Measurements from ENCODE around the gene ZMYND15.
"Not testable (repeated sequence)": the region's sequence is repeated elsewhere in the genome, so short reads cannot be mapped to it uniquely, and the experiment has no call there.

Gene ZMYND15

GRCh38 chr17:4739122-4740024 is at the start of gene ZMYND15, which contains the start of gene CXCL16:
ZMYND15 (plus strand) TSS chr17:4739833; CDS start chr17:4740549, 716 bp downstream.
CXCL16 (minus strand) TSS chr17:4739928; CDS start chr17:4739339, 589 bp downstream.
- DNase-seq (ENCODE audit: low read depth in 2 of 2) = peak in 1 of 2 donors; percentile 28

GRCh38 chr17:4689872-4690271 is 49.8 kb upstream of the ZMYND15 start:
- DNase-seq (ENCODE audit: low read depth in 2 of 2) = not testable (repeated sequence)

- DNase-seq (ENCODE audit: low read depth in 2 of 2) = no peak
These were observed 48.9 kb upstream of the ZMYND15 start for GRCh38 chr17:4690745-4691144.

GRCh38 chr17:4691686-4692085 is 47.9 kb upstream of the ZMYND15 start:
- no peak for DNase-seq (ENCODE audit: low read depth in 2 of 2)

- no peak for DNase-seq (ENCODE audit: low read depth in 2 of 2)
These were observed 46.2 kb upstream of the ZMYND15 start for GRCh38 chr17:4693416-4693815.

GRCh38 chr17:4696437-4696805 is 43.2 kb upstream of the ZMYND15 start:
- DNase-seq (ENCODE audit: low read depth in 2 of 2) = no peak

- DNase-seq (ENCODE audit: low read depth in 2 of 2) = not testable (repeated sequence)
These were observed 40.1 kb upstream of the ZMYND15 start for GRCh38 chr17:4699401-4700056.

- DNase-seq (ENCODE audit: low read depth in 2 of 2) = no peak
These were observed 38.5 kb upstream of the ZMYND15 start for GRCh38 chr17:4701116-4701515.

- DNase-seq (ENCODE audit: low read depth in 2 of 2) = no peak
These were observed 36.3 kb upstream of the ZMYND15 start for GRCh38 chr17:4703330-4703691.

GRCh38 chr17:4704574-4704907 is 35.1 kb upstream of the ZMYND15 start:
- DNase-seq (ENCODE audit: low read depth in 2 of 2) = not testable (repeated sequence)

GRCh38 chr17:4704991-4705390 is 34.6 kb upstream of the ZMYND15 start:
- no peak for DNase-seq (ENCODE audit: low read depth in 2 of 2)

- no peak for DNase-seq (ENCODE audit: low read depth in 2 of 2)
These were observed 33.5 kb upstream of the ZMYND15 start for GRCh38 chr17:4706121-4706520.

GRCh38 chr17:4708436-4708835 is 31.2 kb upstream of the ZMYND15 start:
- DNase-seq (ENCODE audit: low read depth in 2 of 2) = peak in 1 of 2 donors; percentile 59

GRCh38 chr17:4709794-4710692 is 29.6 kb upstream of the ZMYND15 start, which contains the start of gene ARRB2:
ARRB2 (plus strand) TSS chr17:4710632; CDS start chr17:4710722, 90 bp downstream.
- peak; percentile 99 for DNase-seq (ENCODE audit: low read depth in 2 of 2)

- peak in 1 of 2 donors; percentile 45 for DNase-seq (ENCODE audit: low read depth in 2 of 2)
These were observed 28.7 kb upstream of the ZMYND15 start for GRCh38 chr17:4710693-4711634.

- DNase-seq (ENCODE audit: low read depth in 2 of 2) = no peak
These were observed 27.9 kb upstream of the ZMYND15 start for GRCh38 chr17:4711661-4712181.

- DNase-seq (ENCODE audit: low read depth in 2 of 2) = no peak
These were observed 27.1 kb upstream of the ZMYND15 start for GRCh38 chr17:4712526-4712925.

GRCh38 chr17:4714340-4715062 is 25.1 kb upstream of the ZMYND15 start:
- not testable (repeated sequence) for DNase-seq (ENCODE audit: low read depth in 2 of 2)

- peak in 1 of 2 donors; percentile 54 for DNase-seq (ENCODE audit: low read depth in 2 of 2)
These were observed 24.4 kb upstream of the ZMYND15 start for GRCh38 chr17:4715063-4715744.

Data from stimulated activated CD8-positive, alpha-beta memory T cell treated with anti-CD3 and anti-CD28 coated beads, Interleukin-15, amount 100 ng/mL, for 48 hours (primary cell).